Tibial nerve (tissue), 4 donors: ENCODE measurements around the gene RGS7. TPM values are rescaled to one million over a fixed set of nuclear protein-coding genes. Genes with fewer than 3 reads are reported as not detected.

Experiments used
- DNase-seq, 2 donors: peaks; one replicate each; pipeline ENCODE4 v3.0.0-alpha.2; 2019; ENCODE audit warnings: low spot score in 2 of 2
- H3K27ac ChIP-seq, 4 donors: fragments of 200-600 bp; sonication (generic) in 3 of 4; one replicate each; pipeline ENCODE4 v1.5.1; 2017 to 2019; ENCODE audit warnings: mild to moderate bottlenecking in 1 of 4
- H3K27me3 ChIP-seq, 2 donors: fragments of 200-600 bp; sonication (generic) in 1 of 2; one replicate each; pipeline versions ENCODE4 v1.5.1 to v1.6.0; 2017 to 2019
- H3K36me3 ChIP-seq, 3 donors: fragments of 200-600 bp; sonication (generic); one replicate each; pipeline ENCODE4 v1.5.1; 2018 to 2019
- H3K4me1 ChIP-seq, 4 donors: fragments of 200-600 bp; sonication (generic) in 3 of 4; one replicate each; pipeline ENCODE4 v1.5.1; 2017 to 2019
- H3K4me3 ChIP-seq, 4 donors: fragments of 200-600 bp; sonication (generic) in 3 of 4; one replicate each; pipeline ENCODE4 v1.5.1; 2017 to 2019; ENCODE audit warnings: mild to moderate bottlenecking in 1 of 4, moderate library complexity in 1 of 4
- H3K9me3 ChIP-seq, 4 donors: fragments of 200-600 bp; sonication (generic) in 3 of 4; one replicate each; pipeline ENCODE4 v1.5.1; 2017 to 2019
- EP300 ChIP-seq, 2 donors: sonication (generic); formaldehyde crosslinking; IDR thresholded peaks; one replicate each; pipeline ENCODE4 v1.6.1; 2017; ENCODE audit warnings: antibody characterized with exemption in 2 of 2, mild to moderate bottlenecking in 1 of 2
- POLR2A ChIP-seq, 2 donors: fragments of 450-650 bp; IDR thresholded peaks; one replicate each; pipeline ENCODE4 v1.6.1; 2017; ENCODE audit warnings: antibody characterized with exemption in 2 of 2, mild to moderate bottlenecking in 2 of 2, moderate library complexity in 2 of 2
- WGBS, 2 donors: methylation state at CpG; one replicate each; pipeline ENCODE4 v1.1.5; 2018; 5-methylcytosine and 5-hydroxymethylcytosine counted together
- total RNA-seq, 4 donors: library from RNA; depleted of rRNA; stranded (reverse); fragments of >200 nt; gene quantifications; one replicate each; pipeline ENCODE4 v1.1.0, GENCODE V29; 2016
- TF ChIP-seq, protein P1 (sequence below), 5 experiments: fragments of 200-600 bp in 3 of 5; fragments of 450-650 bp in 2 of 5; sonication (generic) in 3 of 5; IDR thresholded peaks; one replicate each; pipeline ENCODE4 v1.5.1; 2016 to 2019; ENCODE audit warnings: antibody characterized with exemption in 5 of 5, mild to moderate bottlenecking in 3 of 5, moderate library complexity in 2 of 5

Gene RGS7
- total RNA-seq, 4 donors from 2014 or later = 0.39 to 1.5 (median 1.0) TPM; not detected in 1

DNA sequence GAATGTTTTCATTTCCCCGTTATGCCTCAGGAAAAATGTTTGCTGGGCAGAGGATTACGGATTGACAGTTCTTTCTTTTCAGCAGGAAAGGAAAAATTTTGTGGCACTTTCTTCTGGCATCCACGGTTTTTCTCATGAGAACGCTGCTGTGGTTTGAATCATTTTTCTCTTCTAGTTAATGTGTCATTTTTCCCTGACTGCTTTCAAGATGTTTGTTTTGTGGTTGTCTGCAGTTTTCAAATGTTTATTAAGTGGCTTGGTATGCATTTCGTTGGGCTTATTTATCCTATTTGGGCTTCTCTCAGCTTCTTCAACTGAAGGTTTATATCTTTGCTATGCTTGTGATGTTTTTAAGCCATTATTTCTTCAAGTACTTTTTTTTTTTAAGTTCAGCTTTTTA is 359.0 kb downstream of the RGS7 start:
- H3K9me3 ChIP-seq = no peaks in the 10 kb centered on the region
- WGBS, 2 donors = 43 to 48% methylated on average over 5 of the region's 5 CpGs
- TF ChIP-seq, protein P1, sequence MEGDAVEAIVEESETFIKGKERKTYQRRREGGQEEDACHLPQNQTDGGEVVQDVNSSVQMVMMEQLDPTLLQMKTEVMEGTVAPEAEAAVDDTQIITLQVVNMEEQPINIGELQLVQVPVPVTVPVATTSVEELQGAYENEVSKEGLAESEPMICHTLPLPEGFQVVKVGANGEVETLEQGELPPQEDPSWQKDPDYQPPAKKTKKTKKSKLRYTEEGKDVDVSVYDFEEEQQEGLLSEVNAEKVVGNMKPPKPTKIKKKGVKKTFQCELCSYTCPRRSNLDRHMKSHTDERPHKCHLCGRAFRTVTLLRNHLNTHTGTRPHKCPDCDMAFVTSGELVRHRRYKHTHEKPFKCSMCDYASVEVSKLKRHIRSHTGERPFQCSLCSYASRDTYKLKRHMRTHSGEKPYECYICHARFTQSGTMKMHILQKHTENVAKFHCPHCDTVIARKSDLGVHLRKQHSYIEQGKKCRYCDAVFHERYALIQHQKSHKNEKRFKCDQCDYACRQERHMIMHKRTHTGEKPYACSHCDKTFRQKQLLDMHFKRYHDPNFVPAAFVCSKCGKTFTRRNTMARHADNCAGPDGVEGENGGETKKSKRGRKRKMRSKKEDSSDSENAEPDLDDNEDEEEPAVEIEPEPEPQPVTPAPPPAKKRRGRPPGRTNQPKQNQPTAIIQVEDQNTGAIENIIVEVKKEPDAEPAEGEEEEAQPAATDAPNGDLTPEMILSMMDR (IDR thresholded peaks at IDR 0.05) = no peak
- TF ChIP-seq EP300 (IDR thresholded peaks at IDR 0.05) = no peak
- H3K27ac ChIP-seq = no peak overlapping the region
- no peaks in the 10 kb centered on the region for H3K27me3 ChIP-seq
- DNase-seq = no peak
- no peak overlapping the region for H3K4me3 ChIP-seq
- H3K4me1 ChIP-seq = no peaks in the 10 kb centered on the region
- no peaks in the 10 kb centered on the region for H3K36me3 ChIP-seq

DNA sequence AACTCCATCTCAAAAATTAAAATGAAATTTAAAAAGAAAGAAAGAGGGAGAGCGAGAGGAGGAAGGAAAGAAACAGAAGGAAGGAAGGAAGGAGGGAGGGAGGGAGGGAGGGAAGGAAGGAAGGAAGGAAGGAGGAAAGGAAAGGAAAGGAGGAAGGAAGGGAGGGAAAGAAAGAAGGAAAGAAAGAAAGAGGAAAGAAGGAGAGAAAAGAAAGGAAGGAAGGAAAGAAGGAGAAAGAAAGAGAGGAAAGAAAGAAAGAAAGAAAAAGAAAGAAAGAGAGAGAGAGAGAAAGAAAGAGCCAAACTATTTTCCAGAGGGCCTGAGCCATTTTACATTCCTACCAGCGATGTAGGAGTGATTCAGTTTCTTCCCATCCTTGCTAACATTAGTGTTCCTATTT is 364.0 kb downstream of the RGS7 start:
- no peaks in the 10 kb centered on the region for H3K9me3 ChIP-seq
- no peaks in the 10 kb centered on the region for H3K4me1 ChIP-seq
- no peaks in the 10 kb centered on the region for H3K27me3 ChIP-seq
- no peak overlapping the region for H3K27ac ChIP-seq
- TF ChIP-seq EP300 (IDR thresholded peaks at IDR 0.05) (no peak), POLR2A (IDR thresholded peaks at IDR 0.05) (no peak)
- TF ChIP-seq, protein P1 (IDR thresholded peaks at IDR 0.05) = no peak
- no peak for DNase-seq
- H3K36me3 ChIP-seq = no peaks in the 10 kb centered on the region
- H3K4me3 ChIP-seq = no peak overlapping the region
- 74 to 100% methylated on average over 2 of the region's 2 CpGs for WGBS, 2 donors

DNA sequence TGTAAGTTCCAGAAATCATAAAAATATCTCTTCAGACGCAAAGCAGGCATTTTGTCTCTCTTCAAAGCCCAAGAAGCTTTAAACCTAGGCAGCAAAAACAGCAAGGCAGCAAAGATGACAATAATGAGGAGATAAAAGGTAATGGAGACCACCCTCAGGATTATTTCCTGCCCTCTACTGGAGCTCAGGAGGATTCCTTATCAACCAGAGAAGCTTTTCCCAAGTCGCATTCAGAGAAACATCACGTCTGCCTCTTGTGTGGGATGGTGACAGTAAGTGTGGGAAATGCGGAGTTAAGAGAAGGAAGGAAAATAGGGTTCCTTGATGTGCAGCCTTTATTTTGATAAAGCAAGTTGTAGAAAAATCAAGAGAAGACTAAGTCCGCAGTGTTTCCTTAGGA is 365.8 kb downstream of the RGS7 start:
- no peak overlapping the region for H3K27ac ChIP-seq
- no peak for TF ChIP-seq EP300 (IDR thresholded peaks at IDR 0.05)
- TF ChIP-seq POLR2A (IDR thresholded peaks at IDR 0.05) = no peak
- TF ChIP-seq, protein P1 (IDR thresholded peaks at IDR 0.05) = no peak
- DNase-seq = no peak
- H3K36me3 ChIP-seq = no peaks in the 10 kb centered on the region
- H3K9me3 ChIP-seq = no peaks in the 10 kb centered on the region
- H3K27me3 ChIP-seq = no peaks in the 10 kb centered on the region
- no peak overlapping the region for H3K4me3 ChIP-seq
- no peaks in the 10 kb centered on the region for H3K4me1 ChIP-seq
- WGBS, 2 donors = 77 to 83% methylated on average over 5 of the region's 5 CpGs

DNA sequence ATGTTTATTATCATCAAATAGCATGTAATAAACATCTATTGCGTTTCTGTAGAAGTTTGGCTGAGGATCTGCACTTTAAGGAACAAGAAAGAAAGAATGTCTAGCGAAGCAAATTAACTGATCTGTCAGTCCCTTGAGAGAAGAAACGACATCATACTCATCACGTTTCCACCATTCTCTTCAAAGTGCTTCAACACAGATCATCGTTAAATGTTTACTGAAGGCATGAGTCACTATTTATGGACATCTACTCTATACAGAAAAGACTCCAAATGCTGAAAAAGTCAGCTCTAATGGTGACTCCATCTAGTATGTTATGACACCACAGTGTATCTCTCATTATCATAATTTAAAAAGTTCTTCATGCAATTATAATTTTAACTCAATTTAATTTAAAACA is 369.1 kb downstream of the RGS7 start:
- TF ChIP-seq POLR2A (IDR thresholded peaks at IDR 0.05) (no peak), EP300 (IDR thresholded peaks at IDR 0.05) (no peak)
- TF ChIP-seq, protein P1 (IDR thresholded peaks at IDR 0.05) = no peak
- Histone ChIP-seq H3K27me3 (no peaks in the 10 kb centered on the region), H3K27ac (no peak overlapping the region), H3K36me3 (no peaks in the 10 kb centered on the region), H3K4me1 (no peaks in the 10 kb centered on the region), H3K4me3 (no peak overlapping the region), H3K9me3 (no peaks in the 10 kb centered on the region)
- no peak for DNase-seq
- WGBS, 2 donors = 43 to 54% methylated on average over 5 of the region's 5 CpGs

DNA sequence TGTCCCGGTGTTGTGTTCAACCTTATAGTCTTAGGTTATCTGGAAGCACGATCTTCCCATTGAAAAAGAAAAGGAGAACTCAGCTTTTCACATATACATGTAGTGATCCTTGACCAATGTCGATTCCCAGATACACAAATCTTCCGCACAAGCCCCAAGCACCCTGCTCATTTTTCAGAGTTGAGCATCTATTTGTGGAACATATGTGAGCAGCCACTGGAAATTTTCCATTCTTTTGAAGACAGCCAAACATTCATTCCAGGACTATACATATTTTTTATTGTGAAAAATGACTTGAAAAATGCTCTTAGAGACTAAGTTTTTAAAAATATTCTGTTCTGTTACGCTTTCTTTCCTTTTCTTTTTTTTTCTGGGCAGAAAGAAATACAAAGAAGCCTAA is 371.9 kb downstream of the RGS7 start:
- Histone ChIP-seq H3K27me3 (no peaks in the 10 kb centered on the region), H3K27ac (no peak overlapping the region), H3K9me3 (no peaks in the 10 kb centered on the region), H3K4me1 (no peaks in the 10 kb centered on the region), H3K4me3 (no peak overlapping the region), H3K36me3 (no peaks in the 10 kb centered on the region)
- WGBS, 2 donors = 87 to 91% methylated on average over 5 of the region's 5 CpGs
- TF ChIP-seq EP300 (IDR thresholded peaks at IDR 0.05) = no peak
- TF ChIP-seq POLR2A (IDR thresholded peaks at IDR 0.05) = no peak
- TF ChIP-seq, protein P1 (IDR thresholded peaks at IDR 0.05) = no peak
- no peak for DNase-seq
